NCI-H748 (cell line): ENCODE measurements around the gene UVSSA.

Experiments
- DNase-seq: peaks from one replicate; lab custom pipeline; 2025; ENCODE audit not compliant: unreplicated experiment; lab: John Stamatoyannopoulos, UW

The UVSSA gene

DNA sequence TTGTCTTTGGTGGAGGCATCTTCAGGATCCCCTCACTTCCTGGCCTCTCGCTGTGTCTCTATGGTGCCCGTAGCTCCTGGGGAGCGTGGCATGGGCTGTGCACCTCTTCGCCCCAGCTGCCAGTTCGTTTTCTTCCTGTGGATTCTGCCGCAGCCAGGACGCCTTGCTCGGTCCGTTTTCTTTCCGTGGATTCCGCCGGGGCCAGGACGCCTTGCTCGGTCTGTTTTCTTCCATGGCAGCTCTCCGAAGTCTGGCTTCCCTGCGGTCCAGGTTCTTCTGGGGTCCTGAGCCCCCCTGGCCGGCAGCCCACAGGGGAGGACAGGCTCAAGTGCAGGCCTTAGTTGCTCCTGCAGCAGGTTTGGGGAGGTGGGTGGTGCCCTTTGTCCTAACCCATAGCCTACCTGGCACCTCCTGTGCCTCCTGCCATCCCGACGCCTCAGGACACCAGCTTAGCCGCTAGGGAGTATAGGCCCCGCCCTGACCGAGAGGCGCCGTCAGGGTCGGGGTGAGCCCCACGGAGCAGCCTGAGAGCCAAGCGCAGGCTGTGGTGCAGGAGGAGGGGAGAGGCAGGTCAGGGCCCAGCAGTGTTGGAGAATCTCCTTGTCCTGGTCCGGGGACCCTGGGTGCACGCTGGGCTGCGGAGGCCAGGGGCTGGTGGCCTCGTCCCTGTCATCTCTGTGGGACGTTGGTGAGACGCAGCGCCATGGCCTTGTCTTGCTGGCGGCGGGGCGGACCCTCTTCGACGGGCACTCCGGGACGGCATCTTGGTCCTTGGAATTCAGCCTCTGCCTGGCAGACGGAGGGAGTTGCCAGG, 27.1 kb downstream of the UVSSA start:
- DNase-seq: no peak

DNA sequence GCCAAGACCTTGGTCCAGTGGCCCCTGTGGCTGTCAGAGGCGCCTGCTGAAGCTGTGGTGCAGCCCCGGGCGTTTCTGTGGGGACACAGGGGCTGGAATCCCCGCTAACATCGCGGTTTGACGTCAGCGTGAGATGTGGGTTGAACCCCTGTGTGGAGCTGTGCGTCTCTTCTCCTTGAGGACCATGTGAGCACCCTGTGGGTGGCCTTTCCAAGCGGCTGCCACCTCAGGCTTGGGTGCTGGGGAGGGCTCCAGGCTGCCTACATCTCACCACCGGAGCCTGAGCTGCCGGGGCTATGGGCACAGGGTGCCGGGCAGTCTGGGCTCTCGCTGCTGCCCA, 27.7 kb downstream of the UVSSA start:
- no peak for DNase-seq

GRCh38 chr4:1375051-1375721, 28.2 kb downstream of the UVSSA start:
- DNase-seq: no peak

- DNase-seq: no peak
These were observed 28.8 kb downstream of the UVSSA start for GRCh38 chr4:1375761-1376322.

DNA sequence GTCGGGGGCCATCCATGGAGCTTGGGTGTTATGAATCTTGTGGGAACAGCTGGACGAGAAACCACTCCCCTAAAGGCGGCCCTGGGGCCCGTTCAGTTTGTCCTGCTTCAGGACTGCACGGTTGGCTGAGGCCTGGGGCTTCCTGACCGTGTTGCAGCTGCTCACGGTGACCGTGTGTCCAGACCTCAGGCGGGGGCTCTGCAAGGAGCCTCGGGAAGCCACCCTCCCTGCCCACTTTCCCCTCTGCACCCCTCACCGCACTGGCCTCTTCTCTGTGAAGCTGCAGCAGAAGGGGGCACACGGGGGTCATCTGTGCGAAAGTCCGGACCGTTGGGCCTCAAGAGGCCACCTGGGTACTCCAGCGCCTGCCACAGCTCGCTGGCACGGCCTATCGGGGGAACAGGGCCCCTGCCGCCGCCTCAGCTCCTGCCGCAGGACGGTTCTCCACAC, 29.4 kb downstream of the UVSSA start:
- no peak for DNase-seq

DNA sequence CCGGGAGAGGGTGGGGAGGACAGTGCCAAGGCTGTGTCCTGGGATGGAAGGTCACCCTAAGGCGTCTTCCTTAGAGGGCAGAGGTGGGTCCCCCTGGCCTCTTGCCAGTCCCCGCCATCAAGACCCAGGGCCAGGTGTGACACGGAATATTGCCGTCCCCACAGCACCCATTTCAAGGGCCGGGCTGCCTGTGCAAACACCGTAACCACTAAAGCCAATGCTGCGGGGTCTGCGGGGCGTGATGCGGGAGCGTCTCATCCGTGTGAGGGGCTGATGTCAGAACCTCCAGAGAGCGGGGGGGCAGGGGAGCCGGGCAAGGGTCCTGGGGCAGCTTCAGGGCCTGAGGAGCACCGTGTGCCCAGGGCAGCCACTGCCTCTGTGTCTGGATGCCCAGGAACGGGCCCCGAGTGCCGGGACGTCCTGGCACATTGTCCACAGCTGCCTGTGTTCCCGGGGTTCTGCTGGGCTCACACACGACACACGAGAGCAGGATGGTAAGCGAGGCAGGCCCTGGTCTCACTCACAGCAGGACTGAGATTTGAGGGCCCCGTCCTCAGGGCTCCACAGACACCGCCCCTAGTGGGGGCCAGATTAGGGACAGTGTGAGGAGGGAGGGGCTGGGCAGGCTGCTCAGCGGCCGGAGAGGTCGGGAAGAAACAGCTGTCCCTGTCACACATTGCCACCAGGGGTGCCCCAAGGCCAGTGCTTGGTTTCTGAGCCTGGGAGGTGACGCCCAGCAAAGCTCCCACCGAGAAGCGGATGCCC, 30.0 kb downstream of the UVSSA start:
- no peak for DNase-seq

DNA sequence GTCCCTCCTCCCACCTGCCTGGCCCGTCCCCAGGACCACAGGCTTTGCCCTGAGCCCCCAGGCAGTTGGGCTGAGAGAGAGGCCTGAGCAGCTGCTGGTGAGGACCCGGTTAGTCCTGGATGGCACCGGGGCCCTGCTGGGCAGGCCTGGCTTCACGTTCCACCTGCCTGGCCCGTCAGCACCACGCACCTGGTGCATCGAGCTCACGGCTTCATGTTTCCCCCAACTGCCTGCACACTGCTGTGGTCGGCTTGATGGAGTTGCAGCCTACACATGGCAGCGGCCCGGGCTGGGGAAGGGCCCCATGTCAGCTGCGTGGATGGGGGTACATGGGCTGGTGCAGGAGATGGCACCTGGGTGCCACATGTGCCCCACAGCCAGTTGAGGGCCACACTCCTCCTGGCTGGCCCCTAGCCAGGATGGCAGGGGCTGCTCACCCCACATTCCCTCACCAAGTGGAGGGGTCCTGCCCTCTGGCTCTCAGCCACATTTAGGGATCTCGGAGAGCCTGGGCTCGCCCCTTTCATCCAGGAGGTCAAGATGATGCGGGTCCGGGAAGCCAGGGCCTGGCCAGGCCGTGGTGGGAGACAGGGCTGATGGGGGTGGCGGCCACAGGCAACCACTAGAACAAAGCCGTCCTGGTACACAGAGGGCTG, 30.7 kb downstream of the UVSSA start:
- no peak for DNase-seq

DNA sequence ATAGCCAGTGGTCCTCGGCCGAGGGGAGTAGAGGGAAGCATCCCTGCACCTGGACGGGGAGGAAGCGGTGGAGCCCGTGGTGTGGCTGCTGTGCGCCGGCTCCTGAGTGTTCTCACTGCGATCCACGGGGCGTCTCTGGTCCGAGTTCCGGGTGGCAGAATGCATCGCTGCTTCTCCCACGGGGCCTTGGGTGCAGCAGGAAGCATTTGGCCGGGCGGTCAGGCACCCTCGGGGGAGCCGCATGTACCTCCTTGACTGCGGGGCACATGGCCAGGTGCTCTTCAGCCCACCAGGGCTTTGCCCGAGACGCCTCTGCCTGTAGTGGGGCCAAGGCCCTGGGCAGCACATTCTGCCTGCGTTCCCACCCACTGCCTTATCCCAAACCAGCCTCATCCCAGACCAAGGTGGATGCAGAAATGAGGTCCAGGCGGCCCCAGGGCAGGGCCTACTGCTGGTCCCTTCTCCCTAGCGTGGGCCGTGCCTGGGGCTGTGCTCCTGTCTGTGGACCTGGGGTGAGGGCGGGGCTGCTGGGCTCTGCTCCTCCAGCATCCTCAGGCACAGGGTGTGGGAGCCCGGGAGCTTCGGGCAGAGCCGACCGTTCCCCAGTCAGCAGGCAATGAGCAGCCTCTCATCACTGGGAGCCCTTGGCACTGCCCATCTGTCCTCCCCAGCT, 31.7 kb downstream of the UVSSA start:
- DNase-seq: no peak

DNA sequence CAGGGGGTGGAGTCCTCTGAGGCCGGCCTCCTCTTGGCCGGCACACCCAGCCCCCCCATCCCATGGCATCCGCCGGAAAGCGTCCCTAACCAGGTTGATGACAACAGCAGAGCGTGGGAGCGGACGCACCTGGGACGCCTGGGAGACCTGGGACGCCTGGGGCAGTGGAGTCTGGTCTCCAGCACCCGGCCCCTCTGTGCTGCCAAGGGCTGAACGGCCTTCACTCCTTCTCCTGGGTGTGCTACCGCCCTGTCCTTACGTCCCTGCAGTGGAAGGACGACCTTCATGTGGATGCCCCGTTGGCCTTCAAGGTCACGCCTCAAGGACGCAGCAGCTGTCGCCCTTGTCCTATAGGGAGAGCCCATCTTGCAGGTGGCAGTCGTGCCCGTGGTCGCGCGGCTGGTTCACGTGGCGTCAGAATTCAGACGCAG, 32.4 kb downstream of the UVSSA start:
- DNase-seq: no peak

DNA sequence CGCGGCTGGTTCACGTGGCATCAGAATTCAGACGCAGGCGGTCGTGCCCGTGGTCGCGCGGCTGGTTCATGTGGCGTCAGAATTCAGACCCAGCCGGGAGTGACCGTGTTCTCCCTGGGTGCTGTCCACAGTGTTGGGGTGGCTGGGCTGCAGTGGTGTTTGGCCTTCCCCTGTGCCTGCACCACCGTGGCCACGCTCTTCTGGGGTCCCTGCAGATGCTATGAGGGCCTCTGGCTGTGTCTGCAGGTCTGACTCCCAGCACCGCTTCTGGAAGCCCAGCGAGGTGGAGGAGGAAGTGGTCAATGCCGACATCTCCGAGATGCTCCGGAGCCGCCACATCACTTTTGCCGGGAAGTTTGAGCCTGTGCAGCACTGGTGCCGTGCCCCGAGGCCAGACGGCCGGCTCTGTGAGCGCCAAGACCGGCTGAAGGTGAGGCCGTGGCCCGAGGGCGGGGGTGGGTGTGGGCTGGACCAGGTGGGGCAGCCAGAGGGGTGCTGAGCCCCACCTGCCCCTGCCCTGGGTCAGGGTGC, 32.9 kb downstream of the UVSSA start:
- no peak for DNase-seq

DNA sequence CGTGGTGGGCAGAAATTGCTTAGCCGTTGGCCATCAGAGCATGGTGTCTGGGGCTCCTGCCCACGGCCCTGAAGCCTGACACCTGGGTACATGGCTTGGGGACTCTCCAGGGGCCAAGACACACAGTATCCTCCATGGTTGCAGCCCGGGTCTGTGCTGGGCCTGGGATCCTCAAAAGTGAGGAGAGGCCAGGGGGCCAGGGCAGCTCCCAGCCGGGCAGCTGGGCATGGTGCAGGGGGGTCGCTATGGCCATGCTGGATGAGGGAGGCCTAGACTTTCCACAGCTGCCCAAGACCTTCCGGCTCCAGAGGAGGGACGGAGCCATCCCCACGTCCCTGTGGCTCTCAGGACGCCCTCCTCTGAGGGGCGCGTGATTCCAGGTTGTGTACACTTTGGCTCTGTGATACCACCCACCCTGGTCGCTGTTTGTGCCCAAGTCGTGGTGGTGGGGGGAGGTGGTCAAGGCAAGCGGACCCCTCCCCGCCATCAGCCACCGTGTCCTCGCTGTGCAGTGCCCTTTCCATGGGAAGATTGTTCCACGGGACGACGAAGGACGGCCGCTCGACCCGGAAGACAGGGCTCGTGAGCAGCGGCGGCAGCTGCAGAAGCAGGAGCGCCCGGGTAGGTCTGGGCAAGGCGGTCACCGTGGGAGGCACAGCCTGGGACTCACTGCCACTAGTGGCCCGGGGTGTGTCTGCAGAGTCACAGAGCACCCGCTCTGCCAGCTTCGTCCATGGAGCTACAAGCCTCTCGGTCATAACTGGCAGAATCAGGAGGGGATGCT, 33.6 kb downstream of the UVSSA start:
- DNase-seq: no peak

GRCh38 chr4:1381181-1381621, 34.2 kb downstream of the UVSSA start:
- no peak for DNase-seq

GRCh38 chr4:1381944-1382541, 35.0 kb downstream of the UVSSA start:
- DNase-seq: peak; percentile 36

- no peak for DNase-seq
These were observed 36.0 kb downstream of the UVSSA start for GRCh38 chr4:1382776-1383727.

GRCh38 chr4:1383728-1384591, 37.0 kb downstream of the UVSSA start:
- DNase-seq: no peak

GRCh38 chr4:1384675-1385372, 37.8 kb downstream of the UVSSA start:
- DNase-seq: no peak
